Measurements from ENCODE around the gene PLS1. TPM values are rescaled to one million over a fixed set of nuclear protein-coding genes. Genes with fewer than 3 reads are reported as not detected.

Gene PLS1
- total RNA-seq, 1 donor from 2014 or later: 30.5 TPM

DNA sequence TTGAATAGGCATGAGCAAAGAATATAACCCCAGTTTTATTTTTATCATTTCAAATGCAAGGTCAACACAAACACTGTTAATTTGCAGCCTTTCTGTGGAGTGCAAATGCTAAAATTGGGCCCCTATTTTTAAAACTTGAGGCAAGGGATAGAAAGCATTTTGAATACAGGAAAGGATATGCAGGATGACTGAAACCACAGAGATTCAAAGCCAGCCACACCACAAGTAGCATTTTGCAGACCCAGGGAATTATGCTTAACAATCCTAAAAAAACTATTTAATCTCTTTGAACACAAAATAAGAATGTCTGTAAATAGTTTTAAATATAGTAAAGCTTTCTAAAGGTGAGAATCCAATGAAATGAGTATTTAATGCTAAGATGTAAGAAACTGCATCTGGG, 64.7 kb downstream of the PLS1 start:
- TF ChIP-seq, protein P1, sequence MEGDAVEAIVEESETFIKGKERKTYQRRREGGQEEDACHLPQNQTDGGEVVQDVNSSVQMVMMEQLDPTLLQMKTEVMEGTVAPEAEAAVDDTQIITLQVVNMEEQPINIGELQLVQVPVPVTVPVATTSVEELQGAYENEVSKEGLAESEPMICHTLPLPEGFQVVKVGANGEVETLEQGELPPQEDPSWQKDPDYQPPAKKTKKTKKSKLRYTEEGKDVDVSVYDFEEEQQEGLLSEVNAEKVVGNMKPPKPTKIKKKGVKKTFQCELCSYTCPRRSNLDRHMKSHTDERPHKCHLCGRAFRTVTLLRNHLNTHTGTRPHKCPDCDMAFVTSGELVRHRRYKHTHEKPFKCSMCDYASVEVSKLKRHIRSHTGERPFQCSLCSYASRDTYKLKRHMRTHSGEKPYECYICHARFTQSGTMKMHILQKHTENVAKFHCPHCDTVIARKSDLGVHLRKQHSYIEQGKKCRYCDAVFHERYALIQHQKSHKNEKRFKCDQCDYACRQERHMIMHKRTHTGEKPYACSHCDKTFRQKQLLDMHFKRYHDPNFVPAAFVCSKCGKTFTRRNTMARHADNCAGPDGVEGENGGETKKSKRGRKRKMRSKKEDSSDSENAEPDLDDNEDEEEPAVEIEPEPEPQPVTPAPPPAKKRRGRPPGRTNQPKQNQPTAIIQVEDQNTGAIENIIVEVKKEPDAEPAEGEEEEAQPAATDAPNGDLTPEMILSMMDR (conservative IDR thresholded peaks at IDR 0.05; ENCODE audit: low read depth, low read length): no peak
- no peak overlapping the region for H3K4me3 ChIP-seq (ENCODE audit: low read depth, low read length)
- no peak for DNase-seq (ENCODE audit: low read depth)

DNA sequence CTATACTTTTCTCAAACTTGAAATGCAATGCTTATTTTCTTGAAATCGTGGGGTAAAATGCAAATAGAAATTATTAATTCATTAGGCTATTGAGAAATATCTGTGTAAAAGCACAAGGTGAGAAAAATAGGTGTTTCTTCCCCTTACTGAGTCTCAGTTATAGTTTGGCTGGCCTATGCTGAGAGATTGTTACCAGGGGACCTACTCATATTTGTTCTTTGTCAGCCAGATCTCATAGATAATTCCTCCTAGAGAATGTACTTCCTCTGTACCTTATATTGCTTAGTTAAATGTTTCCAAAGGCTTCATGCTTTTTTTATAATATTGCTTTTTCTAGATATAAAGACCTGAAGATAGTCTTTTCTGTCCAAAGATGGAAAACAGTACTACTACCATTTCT, 67.7 kb downstream of the PLS1 start:
- TF ChIP-seq, protein P1 (conservative IDR thresholded peaks at IDR 0.05; ENCODE audit: low read depth, low read length): no peak
- no peak overlapping the region for H3K4me3 ChIP-seq (ENCODE audit: low read depth, low read length)
- no peak for DNase-seq (ENCODE audit: low read depth)

DNA sequence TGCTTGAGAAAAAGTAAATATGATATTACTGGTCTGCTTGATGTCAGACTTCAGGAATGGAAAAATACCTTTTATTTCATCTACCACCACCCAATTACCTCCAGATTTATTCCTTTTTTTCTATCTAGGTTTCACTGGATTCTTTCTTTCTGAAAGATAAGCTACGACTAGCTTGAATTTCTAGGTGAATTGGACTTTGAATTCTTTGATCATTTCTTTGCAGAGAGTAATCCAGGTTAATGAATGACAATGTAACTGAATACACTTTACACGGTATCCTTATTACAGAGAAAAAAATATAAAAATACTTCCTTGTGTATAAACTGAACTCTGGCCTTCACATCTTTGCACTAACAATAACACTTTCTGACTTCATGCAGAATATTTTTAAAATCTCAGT, 68.1 kb downstream of the PLS1 start:
- no peak for DNase-seq (ENCODE audit: low read depth)
- H3K4me3 ChIP-seq (ENCODE audit: low read depth, low read length): no peak overlapping the region
- TF ChIP-seq, protein P1 (conservative IDR thresholded peaks at IDR 0.05; ENCODE audit: low read depth, low read length): no peak

DNA sequence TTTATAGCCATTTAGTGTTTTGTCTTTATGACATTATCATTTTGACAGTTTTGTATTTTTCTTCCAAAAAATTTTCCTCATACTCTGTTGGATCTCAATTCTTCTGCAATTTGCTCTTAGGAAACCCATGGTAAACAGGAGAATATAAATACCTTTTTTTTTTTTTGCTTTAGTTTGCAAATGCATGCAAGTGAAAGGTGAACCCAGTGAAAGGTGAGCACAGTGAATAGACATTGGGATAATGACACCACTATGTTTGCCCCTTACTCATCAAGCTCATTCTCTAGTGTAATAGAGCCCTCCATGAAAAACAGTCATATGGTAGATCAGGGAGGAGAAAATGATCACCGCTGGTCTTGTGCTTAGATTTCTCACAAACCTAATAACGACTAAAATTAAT, 68.6 kb downstream of the PLS1 start:
- TF ChIP-seq, protein P1 (conservative IDR thresholded peaks at IDR 0.05; ENCODE audit: low read depth, low read length): no peak
- DNase-seq (ENCODE audit: low read depth): no peak
- H3K4me3 ChIP-seq (ENCODE audit: low read depth, low read length): no peak overlapping the region

DNA sequence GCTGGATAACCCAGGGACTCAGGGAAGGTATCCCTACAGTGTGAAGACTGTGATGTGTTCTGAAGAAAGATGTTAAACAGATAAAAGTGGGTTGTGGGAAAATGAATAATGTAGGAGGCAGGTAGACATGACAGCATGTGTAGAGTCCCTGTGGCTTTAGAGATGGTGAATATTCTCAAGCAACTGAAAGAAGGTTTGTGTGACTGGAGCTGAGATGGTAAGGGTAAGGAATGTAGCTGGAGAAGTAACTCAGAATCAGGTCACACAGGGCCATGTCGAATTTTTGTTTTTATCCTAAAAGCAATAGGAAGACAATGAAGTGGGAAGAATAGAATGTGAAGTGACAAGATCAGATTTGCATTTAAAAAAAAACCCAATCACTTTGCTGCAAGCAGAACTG, 73.9 kb downstream of the PLS1 start:
- TF ChIP-seq, protein P1 (conservative IDR thresholded peaks at IDR 0.05; ENCODE audit: low read depth, low read length): no peak
- H3K4me3 ChIP-seq (ENCODE audit: low read depth, low read length): no peak overlapping the region

DNA sequence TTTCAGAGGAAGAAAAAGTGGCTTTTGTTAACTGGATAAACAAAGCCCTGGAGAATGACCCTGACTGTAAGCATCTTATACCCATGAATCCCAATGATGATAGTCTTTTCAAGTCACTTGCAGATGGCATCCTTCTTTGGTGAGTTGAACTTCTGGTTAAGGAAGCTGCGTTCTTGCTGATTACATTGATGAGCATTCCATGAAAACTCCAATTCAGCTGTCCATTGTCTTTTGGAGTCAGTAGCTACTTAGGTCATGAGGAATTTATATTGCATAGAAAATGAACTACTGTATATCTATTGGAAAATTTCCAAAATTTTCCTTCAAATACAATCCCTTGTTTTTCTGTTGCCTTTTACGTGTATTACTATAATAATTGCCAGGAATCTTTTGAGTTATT, 80.0 kb downstream of the PLS1 start:
- no peak overlapping the region for H3K4me3 ChIP-seq (ENCODE audit: low read depth, low read length)
- TF ChIP-seq, protein P1 (conservative IDR thresholded peaks at IDR 0.05; ENCODE audit: low read depth, low read length): no peak
- DNase-seq (ENCODE audit: low read depth): no peak

More for the DNA sequence above, 73.9 kb downstream of the PLS1 start:
- DNase-seq (ENCODE audit: low read depth): no peak

DNA sequence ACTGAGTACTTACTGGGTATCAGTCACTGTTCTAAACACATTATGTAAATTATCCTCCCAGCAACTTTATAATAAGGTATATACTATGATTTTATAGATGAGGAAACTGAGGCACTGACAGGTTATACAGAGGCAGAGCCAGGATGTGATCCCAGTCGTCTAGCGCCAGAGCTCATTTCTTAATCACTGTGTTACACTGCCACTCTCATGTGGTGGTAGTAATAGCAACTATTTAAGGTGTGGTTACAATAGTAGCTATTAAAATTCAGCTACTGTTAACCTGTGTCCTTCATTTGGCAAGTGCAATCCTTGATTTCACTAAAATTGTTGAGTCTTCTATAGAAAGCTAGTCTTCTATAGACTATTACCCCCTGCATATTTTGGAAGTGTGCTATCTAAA, 84.5 kb downstream of the PLS1 start:
- TF ChIP-seq, protein P1 (conservative IDR thresholded peaks at IDR 0.05; ENCODE audit: low read depth, low read length): peak; percentile 56
- H3K4me3 ChIP-seq (ENCODE audit: low read depth, low read length): no peak overlapping the region
- no peak for DNase-seq (ENCODE audit: low read depth)

Data from epithelial cell of proximal tubule (primary cell).